NCI-H1105 treated with DMSO at 0.1 percent for 48 hours (cell line): ENCODE results near the gene HSPH1.
"Not testable (repeated sequence)": the region's sequence is repeated elsewhere in the genome, so short reads cannot be mapped to it uniquely, and the experiment has no call there.

Experiments
- DNase-seq: peaks from one replicate; lab custom pipeline; 2025; lab: John Stamatoyannopoulos, UW

The HSPH1 gene

DNA sequence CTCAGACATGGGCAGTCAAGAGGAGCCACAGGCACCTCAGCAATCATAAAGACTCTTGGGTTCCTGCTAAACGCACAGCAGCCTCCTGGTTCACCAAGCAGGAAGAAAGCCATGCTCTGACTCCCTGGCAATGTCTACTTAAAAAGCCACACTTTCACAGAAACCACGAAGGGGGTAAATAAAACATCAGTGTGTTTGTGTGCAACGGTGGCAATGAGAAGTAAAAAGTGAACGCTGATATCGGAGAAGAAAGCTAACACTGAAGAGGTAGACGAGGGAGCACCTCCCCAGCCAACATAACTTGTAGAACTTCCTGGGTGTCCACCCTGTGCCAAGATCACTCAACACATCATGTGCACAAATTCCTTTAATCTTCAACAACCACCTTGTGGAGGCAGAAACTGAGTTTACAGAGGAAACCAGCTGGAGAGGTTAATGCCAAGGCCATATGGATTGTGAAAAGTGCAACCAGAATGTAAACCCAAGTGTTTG lies 30.2 kb downstream of the HSPH1 start:
- no peak for DNase-seq

DNA sequence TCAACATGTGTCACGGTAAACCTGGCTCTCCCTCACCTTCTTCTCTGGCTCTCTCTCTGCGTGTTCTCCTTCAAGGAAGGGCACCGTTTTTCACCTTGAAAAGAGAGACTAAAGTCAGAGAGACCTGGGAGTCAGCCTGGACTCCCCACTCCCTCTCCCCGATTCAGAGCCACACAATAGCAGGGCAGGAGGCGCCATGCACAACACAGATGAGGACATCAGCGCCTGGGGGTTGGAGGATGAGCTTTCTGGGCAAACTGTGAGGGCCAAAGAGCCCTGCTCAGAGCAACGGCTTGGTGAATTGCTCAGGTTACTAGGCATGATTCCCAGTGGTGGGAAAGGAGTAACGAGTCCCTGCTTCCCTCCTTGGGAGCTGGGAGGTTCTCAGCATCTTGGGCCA lies 32.3 kb downstream of the HSPH1 start:
- DNase-seq: no peak

DNA sequence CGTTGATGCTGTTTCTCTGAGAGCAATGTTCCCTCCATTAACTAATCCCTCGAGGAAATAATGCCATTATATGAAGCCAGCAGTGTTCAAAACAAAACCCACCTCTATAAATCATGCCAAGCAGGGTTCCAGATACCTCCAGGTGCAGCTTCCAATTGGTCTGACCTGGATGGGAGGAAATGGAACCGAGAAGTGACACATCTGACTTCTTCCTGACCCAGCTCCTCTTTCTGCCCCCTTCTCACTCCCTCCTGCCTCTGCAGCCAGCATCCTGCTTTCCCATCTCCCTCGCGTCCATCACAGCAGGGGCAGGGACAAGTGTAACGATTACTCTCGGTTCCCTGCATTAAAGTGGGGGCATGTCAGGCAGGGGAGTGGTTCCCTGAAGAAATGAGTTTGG lies 37.5 kb downstream of the HSPH1 start:
- no peak for DNase-seq

- no peak for DNase-seq
Measured at GRCh38 chr13:31122544-31123260, 39.0 kb downstream of the HSPH1 start.

- no peak for DNase-seq
Measured at GRCh38 chr13:31122143-31122542, 39.6 kb downstream of the HSPH1 start.

DNA sequence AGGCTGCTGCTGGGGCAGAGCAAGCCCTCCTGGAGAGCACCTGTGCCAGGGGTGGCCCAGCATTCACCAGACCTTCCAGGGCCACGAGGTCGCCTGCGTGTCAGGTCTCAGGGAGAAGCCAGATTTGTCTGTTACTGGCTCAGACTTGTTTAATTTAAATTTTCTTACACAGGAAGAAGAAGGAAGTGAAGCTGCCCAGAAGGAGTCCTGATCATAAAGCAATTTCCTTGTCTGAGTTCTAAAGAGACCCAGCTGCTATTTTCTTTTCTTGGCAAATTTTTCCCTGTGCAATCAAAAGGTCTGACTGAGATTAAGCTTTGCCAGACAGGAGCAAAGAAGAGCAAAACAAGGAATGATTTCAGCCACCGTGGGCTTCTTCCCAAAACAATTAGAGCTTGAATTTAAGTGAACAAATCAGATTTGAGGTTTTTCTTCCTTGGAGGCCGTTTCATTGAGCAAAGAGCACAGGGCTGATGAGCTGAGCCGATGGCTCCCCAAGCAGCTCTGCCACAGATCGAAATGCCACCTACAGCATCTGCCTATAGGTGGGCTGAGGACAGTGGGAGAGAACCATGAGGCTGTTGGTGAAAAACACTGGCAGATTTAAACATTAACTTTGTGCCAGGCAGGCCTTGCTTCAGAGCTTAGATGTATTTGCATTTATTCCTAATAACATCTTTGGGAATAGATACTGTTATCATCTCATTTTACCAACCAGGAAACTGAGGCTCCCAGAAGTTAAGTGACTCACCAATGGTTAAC lies 40.1 kb downstream of the HSPH1 start:
- no peak for DNase-seq

DNA sequence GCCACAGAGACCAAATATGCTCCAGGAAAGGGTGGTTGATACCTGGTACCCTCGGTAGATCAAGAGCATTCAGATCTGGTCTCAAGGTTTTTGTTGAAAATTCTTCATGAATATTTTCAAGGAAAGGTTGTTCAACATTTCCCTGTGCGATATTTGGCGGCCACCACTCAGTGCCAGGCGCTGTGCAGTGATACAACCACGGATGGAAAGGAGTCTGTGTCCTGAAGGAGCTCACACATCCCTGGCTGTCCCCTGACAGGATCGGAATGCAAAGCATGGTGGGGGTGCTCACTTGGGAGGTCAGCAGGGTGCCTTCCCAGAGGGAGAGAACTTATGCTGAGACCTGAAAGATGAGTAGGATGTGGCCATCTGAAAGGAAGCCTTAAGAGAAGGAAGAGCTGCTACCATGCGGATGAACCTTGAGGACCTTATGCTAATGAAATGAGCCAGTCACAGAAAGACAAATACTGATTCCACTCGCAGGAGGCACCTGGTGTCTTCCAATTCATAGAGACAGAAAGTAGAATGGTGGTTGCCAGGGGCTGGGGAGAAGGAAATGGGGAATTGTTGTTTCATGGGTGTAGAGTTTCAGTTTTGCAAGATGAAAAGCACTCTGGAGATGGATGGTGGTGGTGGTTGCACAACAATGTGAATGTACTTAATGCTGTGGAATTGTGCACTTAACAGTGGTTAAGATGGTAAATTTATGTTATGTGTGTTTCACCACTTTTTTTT lies 41.6 kb downstream of the HSPH1 start:
- DNase-seq: no peak

- DNase-seq: no peak
Measured at GRCh38 chr13:31119526-31119925, 42.2 kb downstream of the HSPH1 start.

DNA sequence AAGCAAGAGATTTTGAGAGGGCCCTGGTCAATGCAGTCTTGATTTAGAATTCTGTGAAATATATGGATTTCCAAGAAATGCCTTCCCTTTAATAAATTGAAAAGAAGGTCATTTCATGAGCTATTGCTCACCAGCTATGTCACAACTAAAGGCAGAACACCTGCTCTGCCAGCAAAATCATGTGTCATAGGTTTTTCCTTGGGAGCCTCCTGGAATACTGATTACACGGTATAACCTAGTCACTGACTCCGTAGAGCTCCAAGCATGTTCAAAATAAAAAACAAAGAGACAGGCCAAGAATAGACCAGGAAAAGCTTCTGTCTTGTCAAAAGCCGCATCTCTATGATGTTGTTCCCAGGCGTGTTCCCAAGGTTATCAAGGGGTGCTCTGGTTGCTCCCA lies 45.5 kb downstream of the HSPH1 start:
- DNase-seq: no peak

DNA sequence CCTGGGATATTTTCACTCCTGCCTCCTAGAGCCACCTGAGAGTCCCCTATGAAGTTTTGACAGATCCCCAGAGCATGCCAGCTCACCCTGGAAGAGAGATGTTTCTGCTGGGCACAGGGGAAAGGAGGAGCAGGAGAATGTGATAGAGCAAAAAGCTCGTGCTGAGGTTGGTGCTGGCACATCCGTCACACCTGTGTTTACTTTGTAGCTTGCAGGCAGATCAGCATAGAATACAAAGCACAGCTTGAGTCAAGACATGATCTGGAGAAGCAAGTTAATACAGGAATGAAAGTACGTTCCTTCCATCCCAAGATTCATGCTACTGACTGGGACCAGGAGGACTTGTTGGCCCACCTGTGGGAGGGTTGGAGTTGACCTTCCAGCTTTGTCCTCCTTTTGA lies 46.1 kb downstream of the HSPH1 start:
- no peak for DNase-seq

DNA sequence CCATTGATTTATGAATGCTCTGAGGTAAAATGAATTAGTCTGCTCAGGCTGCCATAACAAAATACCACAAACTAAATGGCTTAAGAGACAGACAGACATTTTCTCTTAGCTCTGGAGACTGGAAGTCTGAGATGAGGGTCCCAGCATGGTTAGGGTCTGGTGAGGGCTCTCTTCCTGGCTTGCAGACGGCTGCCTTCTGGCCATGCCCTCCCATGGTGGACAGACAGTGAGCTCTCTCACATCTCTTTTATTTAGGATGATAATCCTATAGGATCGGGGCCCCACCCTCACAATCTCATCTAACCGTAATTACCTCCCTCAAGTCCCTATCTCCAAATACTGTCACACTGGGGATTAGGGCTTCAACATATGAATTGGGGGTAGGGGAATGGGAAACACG lies 47.1 kb downstream of the HSPH1 start:
- DNase-seq: no peak

DNA sequence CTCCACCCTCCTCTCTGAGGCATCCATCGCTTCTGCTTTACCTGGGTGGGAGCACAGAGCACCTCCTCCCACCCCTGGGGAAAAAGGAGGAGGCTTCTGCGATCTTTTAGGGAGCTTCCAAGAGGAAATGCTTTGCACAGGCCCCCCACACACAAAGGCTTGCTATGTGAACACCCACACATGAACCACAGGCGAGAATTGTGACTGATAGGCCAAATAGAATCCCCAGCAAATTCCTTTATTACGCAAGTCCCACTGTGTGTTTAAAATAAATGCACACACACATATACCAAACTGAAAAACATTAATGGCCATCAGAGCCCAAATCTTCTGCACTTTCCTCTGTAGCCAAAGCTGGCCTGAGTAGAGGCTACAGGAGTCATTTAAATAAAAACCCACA lies 50.6 kb downstream of the HSPH1 start:
- DNase-seq: no peak

GRCh38 chr13:31110617-31111016 lies 51.1 kb downstream of the HSPH1 start:
- no peak for DNase-seq

- DNase-seq: no peak
Measured at GRCh38 chr13:31110169-31110568, 51.5 kb downstream of the HSPH1 start.

GRCh38 chr13:31107109-31107508 lies 54.6 kb downstream of the HSPH1 start:
- DNase-seq: no peak

- DNase-seq: no peak
Measured at GRCh38 chr13:31105856-31106255, 55.8 kb downstream of the HSPH1 start.

- DNase-seq: no peak
Measured at GRCh38 chr13:31105020-31105795, 56.5 kb downstream of the HSPH1 start.

DNA sequence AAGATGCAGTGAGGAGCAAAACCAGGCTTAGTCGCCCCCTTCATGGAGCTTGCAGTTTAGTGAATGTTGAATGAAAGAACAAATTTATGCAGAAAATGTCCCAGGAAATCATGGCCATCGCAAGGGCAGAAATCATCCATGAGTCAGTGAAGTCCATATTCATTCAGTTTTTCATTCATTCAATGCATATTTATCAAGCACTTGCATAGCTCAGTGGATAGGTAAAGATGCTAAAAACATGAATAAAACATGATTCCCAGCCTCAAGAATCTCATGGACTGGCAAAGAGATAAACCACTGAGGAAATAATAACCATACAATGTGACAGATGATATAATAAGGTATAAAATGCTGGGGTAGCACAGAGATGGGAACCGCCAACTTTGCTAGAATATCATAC lies 58.8 kb downstream of the HSPH1 start:
- DNase-seq: no peak

GRCh38 chr13:31101472-31102170 lies 60.1 kb downstream of the HSPH1 start:
- no peak for DNase-seq

GRCh38 chr13:31100721-31101120 lies 61.0 kb downstream of the HSPH1 start:
- DNase-seq: no peak

- DNase-seq: not testable (repeated sequence)
Measured at GRCh38 chr13:31097911-31098434, 63.7 kb downstream of the HSPH1 start.
